Activated naive CD8-positive, alpha-beta T cell treated with anti-CD3 and anti-CD28 coated beads, Interleukin-2, amount 50 U/mL, for 16 hours (primary cell): ENCODE data around the gene SFXN5.

Source experiments
- DNase-seq: peaks from one replicate; pipeline ENCODE4 v3.0.0-alpha.2; 2020; ENCODE audit warnings: low read depth, low spot score

SFXN5 gene

GRCh38 chr2:73053316-73054114, 18.0 kb downstream of the SFXN5 start:
- no peak for DNase-seq

GRCh38 chr2:73050121-73050545, 21.4 kb downstream of the SFXN5 start:
- DNase-seq = no peak

GRCh38 chr2:73043929-73044832, 27.3 kb downstream of the SFXN5 start:
- DNase-seq = no peak

GRCh38 chr2:73043276-73043675, 28.2 kb downstream of the SFXN5 start:
- DNase-seq = no peak

- no peak for DNase-seq
These were observed 33.4 kb downstream of the SFXN5 start for GRCh38 chr2:73037947-73038585.

GRCh38 chr2:73036766-73037165, 34.7 kb downstream of the SFXN5 start:
- no peak for DNase-seq

GRCh38 chr2:73035899-73036711, 35.4 kb downstream of the SFXN5 start:
- no peak for DNase-seq

GRCh38 chr2:73034661-73035375, 36.7 kb downstream of the SFXN5 start:
- DNase-seq = no peak

GRCh38 chr2:73033766-73034381, 37.6 kb downstream of the SFXN5 start:
- no peak for DNase-seq

- no peak for DNase-seq
These were observed 38.3 kb downstream of the SFXN5 start for GRCh38 chr2:73033142-73033765.

GRCh38 chr2:73032702-73033097, 38.8 kb downstream of the SFXN5 start:
- DNase-seq = no peak

GRCh38 chr2:73031725-73032701, 39.5 kb downstream of the SFXN5 start:
- no peak for DNase-seq

GRCh38 chr2:73031095-73031678, 40.3 kb downstream of the SFXN5 start:
- no peak for DNase-seq

- no peak for DNase-seq
These were observed 42.7 kb downstream of the SFXN5 start for GRCh38 chr2:73028841-73029240.

- DNase-seq = no peak
These were observed 44.2 kb downstream of the SFXN5 start for GRCh38 chr2:73027340-73027739.

GRCh38 chr2:73023497-73023896, 48.0 kb downstream of the SFXN5 start:
- DNase-seq = no peak

- DNase-seq = no peak
These were observed 49.4 kb downstream of the SFXN5 start for GRCh38 chr2:73022024-73022568.
